Smooth muscle cell (in vitro differentiated cells): ENCODE results near the gene TANC1. TPM values are rescaled to one million over a fixed set of nuclear protein-coding genes. Genes with fewer than 3 reads are reported as not detected.

ENCODE experiments used
- DNase-seq: peaks from one replicate; lab custom pipeline; 2025; ENCODE audit not compliant: unreplicated experiment; lab: John Stamatoyannopoulos, UW
- H2AFZ ChIP-seq: fragments of 200-600 bp; sonication (generic); 2 replicates; pipeline ENCODE4 v1.6.0; 2016; ENCODE audit warnings: antibody characterized with exemption, low read depth, mild to moderate bottlenecking
- H3F3A ChIP-seq: fragments of 200-600 bp; sonication (generic); 2 replicates; pipeline ENCODE4 v1.6.0; 2017; ENCODE audit warnings: antibody characterized with exemption, low read depth
- H3K27ac ChIP-seq: fragments of 200-600 bp; sonication (generic); 2 replicates; pipeline ENCODE4 v1.5.1; 2016; ENCODE audit warnings: low read depth, mild to moderate bottlenecking
- H3K27me3 ChIP-seq: fragments of 200-600 bp; sonication (generic); 2 replicates; pipeline ENCODE4 v1.6.1; 2016; ENCODE audit warnings: low read depth, mild to moderate bottlenecking
- H3K36me3 ChIP-seq: fragments of 200-600 bp; sonication (generic); 2 replicates; pipeline ENCODE4 v1.5.1; 2016; ENCODE audit warnings: low read depth
- H3K4me1 ChIP-seq: fragments of 200-600 bp; sonication (generic); 2 replicates; pipeline ENCODE4 v1.5.1; 2016; ENCODE audit warnings: low read depth
- H3K4me2 ChIP-seq: fragments of 200-600 bp; sonication (generic); 2 replicates; pipeline ENCODE4 v1.6.0; 2016; ENCODE audit warnings: mild to moderate bottlenecking
- H3K4me3 ChIP-seq: fragments of 200-600 bp; sonication (generic); 2 replicates; pipeline ENCODE4 v1.5.1; 2016; ENCODE audit warnings: mild to moderate bottlenecking
- H3K79me2 ChIP-seq: fragments of 200-600 bp; sonication (generic); 2 replicates; pipeline ENCODE4 v1.6.0; 2016; ENCODE audit warnings: low read depth, mild to moderate bottlenecking
- H3K9ac ChIP-seq: fragments of 200-600 bp; sonication (generic); 2 replicates; pipeline ENCODE4 v1.6.0; 2016; ENCODE audit warnings: low read depth
- H3K9me3 ChIP-seq: fragments of 200-600 bp; sonication (generic); replicated peaks from 2 replicates; pipeline ENCODE4 v1.5.1; 2016; ENCODE audit warnings: low read depth
- H4K20me1 ChIP-seq: fragments of 200-600 bp; sonication (generic); 2 replicates; pipeline ENCODE4 v1.6.0; 2016; ENCODE audit warnings: low read depth
- WGBS: methylation state at CpG from one replicate; pipeline ENCODE4 v1.1.7; 2016; ENCODE audit warnings: low lambda C conversion rate; 5-methylcytosine and 5-hydroxymethylcytosine counted together
- polyA plus RNA-seq: library from polyadenylated mRNA; unstranded; fragments of >200 nt; fragmentation: Nextera tagmentation; extraction: Ambion mirVana; gene quantifications from 2 replicates; pipeline ENCODE4 v1.2.1, GENCODE V29; 2016
- total RNA-seq: library from RNA; depleted of rRNA; stranded (reverse); fragments of >200 nt; gene quantifications from 2 replicates; pipeline ENCODE4 v1.2.3, GENCODE V29; 2014
- TF ChIP-seq, protein P1 (sequence below): fragments of 200-600 bp; sonication (generic); IDR thresholded peaks from 2 replicates; pipeline ENCODE4 v1.5.1; 2017; ENCODE audit warnings: borderline replicate concordance, mild to moderate bottlenecking, antibody characterized with exemption; ENCODE audit not compliant: insufficient read depth, poor library complexity, severe bottlenecking

Gene TANC1
- total and polyA plus RNA-seq, 2 experiments from 2014 or later: 9.1 to 30.8 TPM

DNA sequence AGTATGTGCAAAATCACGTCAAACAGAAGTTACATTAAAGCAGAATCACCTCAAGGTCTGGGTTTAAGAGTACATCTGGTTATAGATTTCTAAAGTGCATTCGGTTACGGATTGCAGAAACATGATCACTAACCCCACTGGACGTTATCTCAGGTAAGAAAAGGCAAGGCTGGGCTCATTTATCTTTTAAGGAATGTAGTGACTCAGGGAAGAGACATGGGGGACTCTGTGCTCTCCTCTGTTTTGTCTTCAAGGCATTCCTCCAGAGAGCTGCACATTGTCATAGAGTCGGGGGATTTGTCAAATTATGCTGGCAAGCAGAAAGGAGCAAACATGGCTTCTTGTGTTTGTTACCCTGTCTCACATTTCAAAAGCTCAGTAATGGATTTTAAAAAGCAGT lies 303.7 kb downstream of the TANC1 start:
- no peaks in the 10 kb centered on the region for H3K79me2 ChIP-seq
- H3K4me2 ChIP-seq: no peak overlapping the region
- H4K20me1 ChIP-seq: no peaks in the 10 kb centered on the region
- H3K4me1 ChIP-seq: peaks cover 10% of the 10 kb centered on the region
- no peak for DNase-seq
- no peak overlapping the region for H3K4me3 ChIP-seq
- WGBS: 58% methylated on average over 5 of the region's 5 CpGs
- H3K9me3 ChIP-seq: no peaks in the 10 kb centered on the region
- no peaks in the 10 kb centered on the region for H3F3A ChIP-seq
- peak overlapping the region; percentile 63 for H3K27ac ChIP-seq
- H3K36me3 ChIP-seq: no peaks in the 10 kb centered on the region
- TF ChIP-seq, protein P1, sequence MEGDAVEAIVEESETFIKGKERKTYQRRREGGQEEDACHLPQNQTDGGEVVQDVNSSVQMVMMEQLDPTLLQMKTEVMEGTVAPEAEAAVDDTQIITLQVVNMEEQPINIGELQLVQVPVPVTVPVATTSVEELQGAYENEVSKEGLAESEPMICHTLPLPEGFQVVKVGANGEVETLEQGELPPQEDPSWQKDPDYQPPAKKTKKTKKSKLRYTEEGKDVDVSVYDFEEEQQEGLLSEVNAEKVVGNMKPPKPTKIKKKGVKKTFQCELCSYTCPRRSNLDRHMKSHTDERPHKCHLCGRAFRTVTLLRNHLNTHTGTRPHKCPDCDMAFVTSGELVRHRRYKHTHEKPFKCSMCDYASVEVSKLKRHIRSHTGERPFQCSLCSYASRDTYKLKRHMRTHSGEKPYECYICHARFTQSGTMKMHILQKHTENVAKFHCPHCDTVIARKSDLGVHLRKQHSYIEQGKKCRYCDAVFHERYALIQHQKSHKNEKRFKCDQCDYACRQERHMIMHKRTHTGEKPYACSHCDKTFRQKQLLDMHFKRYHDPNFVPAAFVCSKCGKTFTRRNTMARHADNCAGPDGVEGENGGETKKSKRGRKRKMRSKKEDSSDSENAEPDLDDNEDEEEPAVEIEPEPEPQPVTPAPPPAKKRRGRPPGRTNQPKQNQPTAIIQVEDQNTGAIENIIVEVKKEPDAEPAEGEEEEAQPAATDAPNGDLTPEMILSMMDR: no peak
- no peak overlapping the region for H3K9ac ChIP-seq
- H2AFZ ChIP-seq: no peak overlapping the region
- H3K27me3 ChIP-seq: no peaks in the 10 kb centered on the region

DNA sequence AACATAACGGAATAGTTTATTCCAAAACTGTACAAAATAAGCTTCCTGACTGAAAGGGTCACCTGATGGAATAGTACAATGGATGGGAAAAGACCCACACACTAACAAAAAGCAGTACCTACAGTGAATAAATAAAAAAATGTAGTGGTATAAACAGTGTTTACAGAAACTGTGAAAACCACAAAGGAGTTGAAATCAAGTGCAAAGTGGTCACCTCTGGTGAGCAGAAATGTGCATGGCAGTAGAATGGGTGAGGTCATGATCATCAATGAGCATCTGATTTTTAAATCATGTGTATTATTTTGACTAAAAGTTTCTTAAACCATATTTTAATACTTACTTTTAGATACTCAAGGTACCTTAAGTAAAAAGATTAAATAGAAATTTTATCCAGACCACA lies 306.7 kb downstream of the TANC1 start:
- Histone ChIP-seq H3K9ac (no peak overlapping the region), H2AFZ (no peak overlapping the region), H3K4me2 (no peak overlapping the region), H3K36me3 (no peaks in the 10 kb centered on the region), H4K20me1 (no peaks in the 10 kb centered on the region), H3K9me3 (no peaks in the 10 kb centered on the region), H3F3A (no peaks in the 10 kb centered on the region), H3K4me3 (no peak overlapping the region), H3K79me2 (peaks cover 4% of the 10 kb centered on the region), H3K4me1 (peaks cover 10% of the 10 kb centered on the region), H3K27ac (no peak overlapping the region), H3K27me3 (no peaks in the 10 kb centered on the region)
- TF ChIP-seq, protein P1: no peak
- 100% methylated on average over 1 of the region's 1 CpG for WGBS
- DNase-seq: no peak

DNA sequence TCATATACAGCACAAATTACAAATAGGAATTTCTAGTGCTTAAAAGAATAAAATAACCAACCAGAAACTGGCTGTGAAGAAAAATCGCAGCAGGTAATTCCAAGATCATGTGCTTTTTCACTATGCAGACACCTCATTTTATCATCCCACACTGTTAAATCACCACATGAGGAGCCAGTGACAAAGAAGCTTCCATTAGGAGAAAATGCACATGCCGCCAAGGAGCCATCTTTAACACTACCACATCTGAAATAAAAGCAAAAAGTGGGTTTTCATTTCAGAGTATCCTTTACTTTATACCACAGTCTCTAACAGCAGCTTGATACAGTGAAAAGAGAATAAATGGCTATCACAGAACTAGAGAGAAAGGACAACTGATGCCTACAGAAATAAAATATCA lies 311.3 kb downstream of the TANC1 start:
- no peak overlapping the region for H3K4me3 ChIP-seq

DNA sequence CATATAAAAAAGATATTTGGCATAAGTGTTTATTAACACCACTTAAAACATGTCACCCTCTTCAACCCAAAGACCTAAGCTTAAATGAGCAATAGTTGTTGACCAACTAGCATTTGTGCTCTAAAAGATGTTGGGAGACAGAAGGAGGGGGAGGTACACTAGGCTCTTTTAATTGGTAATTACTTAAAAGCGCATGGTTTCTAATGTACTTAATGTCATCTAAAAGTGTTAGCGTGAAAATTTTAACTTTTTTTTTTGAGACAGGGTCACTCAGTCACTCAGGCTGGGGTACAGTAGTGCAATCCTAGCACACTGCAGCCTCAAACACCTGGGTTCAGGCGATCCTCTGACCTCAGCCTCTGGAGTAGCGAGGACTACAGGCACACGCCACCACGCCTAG lies 312.6 kb downstream of the TANC1 start:
- Histone ChIP-seq H3K27ac (no peak overlapping the region), H3K27me3 (no peaks in the 10 kb centered on the region), H3K9ac (no peak overlapping the region), H3K4me3 (no peak overlapping the region), H3K79me2 (peaks cover 12% of the 10 kb centered on the region), H2AFZ (no peak overlapping the region), H3K9me3 (no peaks in the 10 kb centered on the region), H4K20me1 (no peaks in the 10 kb centered on the region), H3K36me3 (no peaks in the 10 kb centered on the region), H3F3A (no peaks in the 10 kb centered on the region), H3K4me1 (no peaks in the 10 kb centered on the region), H3K4me2 (no peak overlapping the region)
- DNase-seq: no peak
- 97% methylated on average over 6 of the region's 6 CpGs for WGBS
- TF ChIP-seq, protein P1: no peak

More for the DNA sequence above, 311.3 kb downstream of the TANC1 start:
- Histone ChIP-seq H3K4me2 (no peak overlapping the region), H3K4me1 (no peaks in the 10 kb centered on the region), H3K9ac (no peak overlapping the region), H3K27me3 (no peaks in the 10 kb centered on the region), H3K9me3 (no peaks in the 10 kb centered on the region), H3K27ac (no peak overlapping the region), H2AFZ (no peak overlapping the region), H3K36me3 (no peaks in the 10 kb centered on the region), H3K79me2 (peaks cover 9% of the 10 kb centered on the region), H4K20me1 (no peaks in the 10 kb centered on the region), H3F3A (no peaks in the 10 kb centered on the region)
- 98% methylated on average over 2 of the region's 2 CpGs for WGBS
- TF ChIP-seq, protein P1: no peak
- DNase-seq: no peak
